CD4-positive, alpha-beta T cell treated with Interleukin-15 for 1 hour (primary cell): Measurements from ENCODE around the gene ALPK3.

ENCODE experiments used
- DNase-seq: peaks from one replicate; pipeline ENCODE4 v3.0.0-alpha.2; 2020

The ALPK3 gene

GRCh38 chr15:84878504-84878903 is 61.3 kb downstream of the ALPK3 start:
- DNase-seq, result peak; percentile 56

GRCh38 chr15:84879088-84879780 is 62.1 kb downstream of the ALPK3 start:
- DNase-seq, result no peak

GRCh38 chr15:84880007-84880406 is 62.9 kb downstream of the ALPK3 start:
- no peak for DNase-seq

- no peak for DNase-seq
These were observed 63.8 kb downstream of the ALPK3 start for GRCh38 chr15:84880822-84881519.

GRCh38 chr15:84881520-84881830 is 64.3 kb downstream of the ALPK3 start:
- DNase-seq, result no peak

GRCh38 chr15:84883466-84883865 is 66.3 kb downstream of the ALPK3 start:
- no peak for DNase-seq

GRCh38 chr15:84883916-84884781 is 67.0 kb downstream of the ALPK3 start, which contains the start of gene SLC28A1:
Gene SLC28A1 (plus strand): TSS chr15:84884662. CDS start chr15:84887761, 3,099 bp downstream.
- no peak for DNase-seq

GRCh38 chr15:84885801-84886200 is 68.6 kb downstream of the ALPK3 start:
- no peak for DNase-seq

- no peak for DNase-seq
These were observed 69.2 kb downstream of the ALPK3 start for GRCh38 chr15:84886211-84886983.

GRCh38 chr15:84886984-84887299 is 69.8 kb downstream of the ALPK3 start:
- no peak for DNase-seq

- DNase-seq, result no peak
These were observed 70.8 kb downstream of the ALPK3 start for GRCh38 chr15:84887938-84888337.

GRCh38 chr15:84888639-84889038 is 71.5 kb downstream of the ALPK3 start:
- DNase-seq, result no peak

- DNase-seq, result no peak
These were observed 72.3 kb downstream of the ALPK3 start for GRCh38 chr15:84889313-84889990.

GRCh38 chr15:84889991-84890669 is 73.0 kb downstream of the ALPK3 start:
- no peak for DNase-seq

GRCh38 chr15:84890670-84891162 is 73.6 kb downstream of the ALPK3 start:
- no peak for DNase-seq

GRCh38 chr15:84891339-84891738 is 74.2 kb downstream of the ALPK3 start:
- DNase-seq, result no peak

GRCh38 chr15:84892786-84893307 is 75.7 kb downstream of the ALPK3 start:
- no peak for DNase-seq

GRCh38 chr15:84893607-84894006 is 76.5 kb downstream of the ALPK3 start:
- no peak for DNase-seq

- no peak for DNase-seq
These were observed 77.7 kb downstream of the ALPK3 start for GRCh38 chr15:84894736-84895425.

GRCh38 chr15:84898761-84899160 is 81.6 kb downstream of the ALPK3 start:
- DNase-seq, result no peak

GRCh38 chr15:84899750-84900149 is 82.6 kb downstream of the ALPK3 start:
- DNase-seq, result no peak
